Adrenal gland (tissue), 12 donors: Measurements from ENCODE around the gene FAM131A. TPM values are rescaled to one million over a fixed set of nuclear protein-coding genes. Genes with fewer than 3 reads are reported as not detected.

ENCODE experiments used
- DNase-seq, 7 donors: peaks; one replicate each; pipeline ENCODE4 v3.0.0-alpha.2; 2019 to 2020
- H3K27ac ChIP-seq, 5 donors: fragments of 200-600 bp; sonication (generic) in 4 of 5; 1 replicate in 3 of 5; 2 replicates in 2 of 5; pipeline versions ENCODE4 v1.5.1 to v1.8.0; 2016 to 2020; ENCODE audit warnings: mild to moderate bottlenecking in 1 of 5
- H3K27me3 ChIP-seq: fragments of 200-600 bp; 2 replicates; pipeline ENCODE4 v1.8.0; 2021
- H3K36me3 ChIP-seq, 2 donors: fragments of 200-600 bp; replicated peaks in 1 of 2; 1 replicate in 1 of 2; 2 replicates in 1 of 2; pipeline versions ENCODE4 v1.5.1 to v1.8.0; 2018 to 2022
- H3K4me1 ChIP-seq, 2 donors: fragments of 200-600 bp; replicated peaks in 1 of 2; 1 replicate in 1 of 2; 2 replicates in 1 of 2; pipeline versions ENCODE4 v1.5.1 to v1.8.0; 2018 to 2021
- H3K4me3 ChIP-seq, 4 donors: fragments of 200-600 bp; sonication (generic) in 3 of 4; one replicate each; pipeline ENCODE4 v1.5.1; 2016 to 2018
- H3K9me3 ChIP-seq, 3 donors: fragments of 200-600 bp; sonication (generic) in 1 of 3; replicated peaks in 1 of 3; 1 replicate in 2 of 3; 2 replicates in 1 of 3; pipeline versions ENCODE4 v1.5.1 to v1.8.0; 2016 to 2021
- POLR2A ChIP-seq, 2 donors: fragments of 450-650 bp; IDR thresholded peaks; one replicate each; pipeline ENCODE4 v1.6.1; 2017; ENCODE audit warnings: antibody characterized with exemption in 2 of 2, mild to moderate bottlenecking in 2 of 2, moderate library complexity in 1 of 2
- WGBS, 4 donors: extraction: QIAGEN DNeasy Blood & Tissue Kit in 2 of 4; methylation state at CpG; one replicate each; pipeline versions ENCODE4 v1.1.5 to v1.1.7; 2013 to 2017; 5-methylcytosine and 5-hydroxymethylcytosine counted together
- intact Hi-C, 2 donors: fragments of 100-400 bp; cut with DNase I; formaldehyde crosslinking; loops; one replicate each; pipeline versions ENCODE4 v1.14.1 to v1.15.0; 2022 to 2023
- polyA plus RNA-seq, 3 donors: library from polyadenylated mRNA; stranded (reverse); fragments of 200-250 nt in 2 of 3; fragments of 350-450 nt in 1 of 3; fragmentation: Illumina TruSeq in 1 of 3; extraction: RNeasy Lipid Tissue Mini Kit (QIAGEN cat#74804) in 1 of 3; gene quantifications; one replicate each; pipeline ENCODE4 v1.2.3, GENCODE V29; 2013 to 2014
- total RNA-seq, 9 donors: library from RNA; depleted of rRNA in 4 of 9; stranded (reverse); fragments of >200 nt in 4 of 9; fragments of 120-200 nt in 1 of 9; fragmentation: NEBNext Ultra II Directional in 1 of 9; extraction: Animal tissue kit (Norgen Biotek cat#: 25700) in 1 of 9; gene quantifications; one replicate each; pipeline versions ENCODE4 v1.1.0 to v1.2.4, GENCODE V29; 2013 to 2023
- TF ChIP-seq, protein P1 (sequence below), 6 experiments: fragments of 450-650 bp in 4 of 6; fragments of 200-600 bp in 2 of 6; sonication (generic) in 1 of 6; IDR thresholded peaks; 1 replicate in 5 of 6; 2 replicates in 1 of 6; pipeline versions ENCODE4 v1.5.1 to v1.8.0; 2016 to 2021; ENCODE audit warnings: antibody characterized with exemption in 6 of 6, mild to moderate bottlenecking in 2 of 6, moderate library complexity in 1 of 6
- donor health status: healthy with polysubstance abuse.
- donor health status: Bipolar disorder and iron deficiency.
- donor health status: DM: yes; HTN: yes; CAD: no.
- donor health status: DM: no; HTN: no; CAD: no.
- donor health status: DM: no; HTN: no; CAD: no.
- donor health status: DM: yes; HTN: yes; CAD: no.

The FAM131A gene
- total and polyA plus RNA-seq, 12 donors = 13.3 to 43.0 (median 33.7) TPM

GRCh38 chr3:184372911-184373310 is 35.5 kb downstream of the FAM131A start:
- 74 to 79% (median 77%) methylated on average over 5 of the region's 5 CpGs for WGBS, 4 donors

GRCh38 chr3:184373422-184373821 is 36.0 kb downstream of the FAM131A start:
- peak overlapping the region in 1 of 5 donors; percentile 18 for H3K27ac ChIP-seq

More at GRCh38 chr3:184372911-184373310, 35.5 kb downstream of the FAM131A start:
- no peak overlapping the region for H3K4me3 ChIP-seq
- peak overlapping the region in 1 of 5 donors; percentile 18 for H3K27ac ChIP-seq
- H3K9me3 ChIP-seq = no peaks in the 10 kb centered on the region
- H3K36me3 ChIP-seq = peaks cover 0 to 13% of the 10 kb centered on the region in 2 donors
- intact Hi-C loops = loop anchor here (5.0 kb wide), 2 partner anchors 139 to 169 kb away; no protein-coding TSS in a partner anchor
- TF ChIP-seq POLR2A (IDR thresholded peaks at IDR 0.05) = no peak
- TF ChIP-seq, protein P1, sequence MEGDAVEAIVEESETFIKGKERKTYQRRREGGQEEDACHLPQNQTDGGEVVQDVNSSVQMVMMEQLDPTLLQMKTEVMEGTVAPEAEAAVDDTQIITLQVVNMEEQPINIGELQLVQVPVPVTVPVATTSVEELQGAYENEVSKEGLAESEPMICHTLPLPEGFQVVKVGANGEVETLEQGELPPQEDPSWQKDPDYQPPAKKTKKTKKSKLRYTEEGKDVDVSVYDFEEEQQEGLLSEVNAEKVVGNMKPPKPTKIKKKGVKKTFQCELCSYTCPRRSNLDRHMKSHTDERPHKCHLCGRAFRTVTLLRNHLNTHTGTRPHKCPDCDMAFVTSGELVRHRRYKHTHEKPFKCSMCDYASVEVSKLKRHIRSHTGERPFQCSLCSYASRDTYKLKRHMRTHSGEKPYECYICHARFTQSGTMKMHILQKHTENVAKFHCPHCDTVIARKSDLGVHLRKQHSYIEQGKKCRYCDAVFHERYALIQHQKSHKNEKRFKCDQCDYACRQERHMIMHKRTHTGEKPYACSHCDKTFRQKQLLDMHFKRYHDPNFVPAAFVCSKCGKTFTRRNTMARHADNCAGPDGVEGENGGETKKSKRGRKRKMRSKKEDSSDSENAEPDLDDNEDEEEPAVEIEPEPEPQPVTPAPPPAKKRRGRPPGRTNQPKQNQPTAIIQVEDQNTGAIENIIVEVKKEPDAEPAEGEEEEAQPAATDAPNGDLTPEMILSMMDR (IDR thresholded peaks at IDR 0.05) = no peak
- H3K27me3 ChIP-seq = no peaks in the 10 kb centered on the region
- peaks cover 10 to 44% of the 10 kb centered on the region in 2 donors for H3K4me1 ChIP-seq
- DNase-seq = no peak

DNA sequence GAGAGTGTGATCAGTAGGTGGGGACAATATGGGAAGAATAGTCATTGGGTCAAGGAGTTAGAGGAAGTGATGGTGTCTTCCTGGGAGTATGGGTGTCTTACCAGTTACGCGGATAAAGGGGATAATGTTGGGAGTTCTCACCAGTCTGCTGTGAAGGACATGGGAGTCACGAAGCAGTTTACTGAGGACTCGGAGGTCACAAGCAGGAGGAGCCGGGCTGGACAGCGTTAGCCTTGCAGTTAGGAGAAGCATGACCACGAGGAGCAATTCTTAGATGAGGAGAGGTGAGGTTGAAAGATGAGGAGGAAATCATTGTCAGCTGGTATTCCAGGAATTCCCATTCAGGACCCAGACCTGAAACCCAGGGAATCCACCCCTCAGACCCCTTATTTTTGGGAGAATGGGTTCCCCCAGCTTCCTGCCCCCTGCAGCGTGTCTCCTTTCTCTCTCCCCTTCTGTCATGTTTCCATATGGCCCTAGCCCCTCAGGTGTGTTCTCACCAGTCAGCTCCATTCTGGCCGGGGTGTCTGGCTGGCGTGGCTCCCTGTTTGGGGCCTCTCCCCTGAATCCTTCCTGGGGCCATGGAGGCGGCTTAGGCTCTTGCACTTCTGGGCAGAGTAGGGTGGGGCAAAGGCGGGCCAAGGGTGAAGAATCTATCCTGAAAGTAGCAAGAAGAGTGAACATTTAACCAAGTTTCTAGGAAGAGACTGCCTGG is 38.5 kb downstream of the FAM131A start:
- peak in 1 of 7 donors; percentile 16 for DNase-seq
- intact Hi-C loops = loop anchor here in 1 of 2 donors (5.0 kb wide), 1 partner anchor 166 kb away; no protein-coding TSS in a partner anchor
- no peak overlapping the region for H3K27ac ChIP-seq
- TF ChIP-seq, protein P1 (IDR thresholded peaks at IDR 0.05) = no peak
- no peak for TF ChIP-seq POLR2A (IDR thresholded peaks at IDR 0.05)
- H3K36me3 ChIP-seq = no peaks in the 10 kb centered on the region
- WGBS, 4 donors = 80 to 90% (median 85%) methylated on average over 12 of the region's 12 CpGs
- peaks cover 2% of the 10 kb centered on the region for H3K27me3 ChIP-seq
- peaks cover 5 to 41% of the 10 kb centered on the region in 2 donors for H3K4me1 ChIP-seq
- no peak overlapping the region for H3K4me3 ChIP-seq
- H3K9me3 ChIP-seq = no peaks in the 10 kb centered on the region

More at GRCh38 chr3:184373422-184373821, 36.0 kb downstream of the FAM131A start:
- Histone ChIP-seq H3K36me3 (peaks cover 0 to 8% of the 10 kb centered on the region in 2 donors), H3K4me1 (peaks cover 10 to 47% of the 10 kb centered on the region in 2 donors), H3K4me3 (no peak overlapping the region), H3K27me3 (no peaks in the 10 kb centered on the region), H3K9me3 (no peaks in the 10 kb centered on the region)
- intact Hi-C loops = loop anchor here (5.0 kb wide), 2 partner anchors 139 to 169 kb away; no protein-coding TSS in a partner anchor
- 31 to 55% (median 48%) methylated on average over 5 to 6 of the region's 6 CpGs for WGBS, 4 donors
- DNase-seq = peak in 6 of 7 donors; percentile 56 to 79 (median 62)
- TF ChIP-seq, protein P1 (IDR thresholded peaks at IDR 0.05) = no peak
- no peak for TF ChIP-seq POLR2A (IDR thresholded peaks at IDR 0.05)

DNA sequence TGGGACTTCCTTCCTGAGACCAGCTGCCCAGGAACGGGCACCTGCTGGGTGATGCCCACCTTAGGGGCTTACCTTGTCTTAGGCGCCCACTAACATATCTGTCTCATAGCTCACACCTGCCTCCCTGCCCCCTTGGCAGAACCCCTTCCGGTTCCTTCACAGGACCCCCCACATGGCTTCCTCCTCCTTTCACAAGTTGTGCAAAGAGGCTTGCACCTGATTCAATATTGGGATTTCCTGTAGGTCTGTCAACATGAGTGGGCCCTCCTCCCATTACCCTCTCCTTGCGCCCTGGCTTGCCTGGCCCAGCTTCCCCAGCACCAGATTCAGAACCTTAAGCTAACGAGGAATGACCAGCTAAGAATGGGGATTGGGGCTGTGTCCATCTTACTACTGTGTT is 40.0 kb downstream of the FAM131A start:
- Histone ChIP-seq H3K27me3 (peaks cover 8% of the 10 kb centered on the region), H3K27ac (peak overlapping the region in 2 of 5 donors; percentile 44 to 88), H3K9me3 (no peaks in the 10 kb centered on the region), H3K4me1 (peaks cover 8 to 36% of the 10 kb centered on the region in 2 donors), H3K4me3 (no peak overlapping the region), H3K36me3 (no peaks in the 10 kb centered on the region)
- TF ChIP-seq, protein P1 (IDR thresholded peaks at IDR 0.05) = no peak
- 78 to 90% (median 81%) methylated on average over 5 of the region's 5 CpGs for WGBS, 4 donors
- intact Hi-C loops = loop anchor here in 1 of 2 donors (5.0 kb wide), 1 partner anchor 165 kb away; no protein-coding TSS in a partner anchor
- DNase-seq = no peak
